SH-SY5Y (cell line): Measurements from ENCODE around the gene TSTD1.

ENCODE experiments used
- GATA2 ChIP-seq: IDR thresholded peaks from 2 replicates; pipeline ENCODE4 v1.6.1; 2011; ENCODE audit warnings: mild to moderate bottlenecking, low read depth, low read length
- GATA3 ChIP-seq: IDR thresholded peaks from 2 replicates; pipeline ENCODE4 v1.6.1; 2011; ENCODE audit warnings: low read depth, mild to moderate bottlenecking, low read length, moderate library complexity

- TF ChIP-seq GATA3 (no peak), GATA2 (no peak)
Measured at GRCh38 chr1:160996178-160996577, 42.6 kb downstream of the TSTD1 start.
